ENCODE measurements around the gene SRCIN1.

DNA sequence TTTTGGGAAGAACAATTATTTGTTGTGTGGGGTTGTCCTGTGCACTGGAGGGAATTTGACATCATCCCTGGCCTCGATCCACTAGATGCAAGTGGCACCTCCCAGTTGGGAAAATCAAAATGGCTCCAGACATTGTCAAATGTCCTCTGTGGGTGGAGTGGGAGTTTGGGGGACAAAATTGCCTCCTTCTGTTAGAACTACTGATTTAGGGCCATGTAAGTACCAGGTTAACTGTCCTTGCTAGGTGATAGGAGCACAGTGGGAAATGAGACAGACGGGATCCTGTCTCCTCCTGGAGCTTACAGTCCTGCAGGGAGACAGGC, 120.6 kb downstream of the SRCIN1 start:
- TF ChIP-seq, protein P1, sequence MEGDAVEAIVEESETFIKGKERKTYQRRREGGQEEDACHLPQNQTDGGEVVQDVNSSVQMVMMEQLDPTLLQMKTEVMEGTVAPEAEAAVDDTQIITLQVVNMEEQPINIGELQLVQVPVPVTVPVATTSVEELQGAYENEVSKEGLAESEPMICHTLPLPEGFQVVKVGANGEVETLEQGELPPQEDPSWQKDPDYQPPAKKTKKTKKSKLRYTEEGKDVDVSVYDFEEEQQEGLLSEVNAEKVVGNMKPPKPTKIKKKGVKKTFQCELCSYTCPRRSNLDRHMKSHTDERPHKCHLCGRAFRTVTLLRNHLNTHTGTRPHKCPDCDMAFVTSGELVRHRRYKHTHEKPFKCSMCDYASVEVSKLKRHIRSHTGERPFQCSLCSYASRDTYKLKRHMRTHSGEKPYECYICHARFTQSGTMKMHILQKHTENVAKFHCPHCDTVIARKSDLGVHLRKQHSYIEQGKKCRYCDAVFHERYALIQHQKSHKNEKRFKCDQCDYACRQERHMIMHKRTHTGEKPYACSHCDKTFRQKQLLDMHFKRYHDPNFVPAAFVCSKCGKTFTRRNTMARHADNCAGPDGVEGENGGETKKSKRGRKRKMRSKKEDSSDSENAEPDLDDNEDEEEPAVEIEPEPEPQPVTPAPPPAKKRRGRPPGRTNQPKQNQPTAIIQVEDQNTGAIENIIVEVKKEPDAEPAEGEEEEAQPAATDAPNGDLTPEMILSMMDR (conservative IDR thresholded peaks at IDR 0.05; ENCODE audit: low read depth, low read length), result no peak
- no peak for TF ChIP-seq EZH2 (IDR thresholded peaks at IDR 0.05; ENCODE audit: low read length, unreplicated experiment)

Data from PC-3 (cell line).